T-cell (primary cell): Measurements from ENCODE around the gene MROH8. TPM values are rescaled to one million over a fixed set of nuclear protein-coding genes. Genes with fewer than 3 reads are reported as not detected.
"Not testable (repeated sequence)": the region's sequence is repeated elsewhere in the genome, so short reads cannot be mapped to it uniquely, and the experiment has no call there.

ENCODE experiments used
- ATAC-seq, 4 experiments: fragments of 200-7000 bp in 3 of 4; fragments of 150-1000 bp in 1 of 4; cut with Tn5 transposase; replicated peaks in 1 of 4; 1 replicate in 3 of 4; 2 replicates in 1 of 4; pipeline ENCODE4 v1.10.0; 2021; ENCODE audit warnings: moderate library complexity in 3 of 4, mild to moderate bottlenecking in 2 of 4, moderate number of reproducible peaks in 1 of 4
- CTCF ChIA-PET, 2 donors: fragments of 300-600 bp; sonication (Branson Sonifier 250); formaldehyde crosslinking; loops; one replicate each; lab custom pipeline; 2022; ENCODE audit warnings: antibody characterized with exemption in 2 of 2; lab: Charles Lee
- POLR2A ChIA-PET, 2 donors: fragments of 300-600 bp; sonication (Branson Sonifier 250); formaldehyde crosslinking; loops; one replicate each; lab custom pipeline; 2022; ENCODE audit warnings: antibody characterized with exemption in 2 of 2; lab: Charles Lee
- DNase-seq, 35 experiments: peaks; one replicate each; pipeline versions ENCODE4 v3.0.0 to v3.0.0-alpha.2; 2013 to 2023
- H3K27ac ChIP-seq: one replicate; pipeline ENCODE4 v1.5.1; 2013; ENCODE audit warnings: low read length
- H3K27me3 ChIP-seq, 2 experiments: replicated peaks in 1 of 2; 1 replicate in 1 of 2; 2 replicates in 1 of 2; pipeline versions ENCODE4 v1.6.1 to v1.7.0; 2013; ENCODE audit warnings: low read length in 1 of 2, mixed read lengths in 1 of 2; ENCODE audit not compliant: control insufficient read depth in 2 of 2, insufficient read depth in 2 of 2; ENCODE audit errors: extremely low read depth in 1 of 2
- H3K36me3 ChIP-seq, 2 donors: 1 replicate in 1 of 2; 2 replicates in 1 of 2; pipeline versions ENCODE4 v1.6.1 to v1.7.0; 2013; ENCODE audit warnings: low read length in 1 of 2; ENCODE audit not compliant: control insufficient read depth in 2 of 2, insufficient read depth in 1 of 2; ENCODE audit errors: extremely low read depth in 1 of 2
- H3K4me1 ChIP-seq, 2 experiments: 1 replicate in 1 of 2; 2 replicates in 1 of 2; pipeline versions ENCODE4 v1.6.1 to v1.7.0; 2013; ENCODE audit warnings: low read length in 2 of 2, mixed read lengths in 1 of 2; ENCODE audit not compliant: insufficient read depth in 2 of 2, control insufficient read depth in 1 of 2; ENCODE audit errors: extremely low read depth in 1 of 2
- H3K4me3 ChIP-seq, 2 donors: 1 replicate in 1 of 2; 2 replicates in 1 of 2; pipeline versions ENCODE4 v1.5.1 to v1.7.0; 2013; ENCODE audit warnings: mild to moderate bottlenecking in 2 of 2, low read length in 1 of 2, moderate library complexity in 1 of 2; ENCODE audit not compliant: control insufficient read depth in 1 of 2; ENCODE audit errors: extremely low read depth in 1 of 2
- H3K9me3 ChIP-seq: 2 replicates; pipeline ENCODE4 v1.7.0; 2013
- H3K27ac Mint-ChIP-seq, 2 donors: one replicate each; pipeline ENCODE4 v1.8.0; 2020 to 2021; ENCODE audit warnings: mild to moderate bottlenecking in 2 of 2, mixed read lengths in 2 of 2
- H3K27me3 Mint-ChIP-seq, 2 donors: one replicate each; pipeline ENCODE4 v1.8.0; 2021 to 2022; ENCODE audit warnings: mixed read lengths in 2 of 2
- H3K36me3 Mint-ChIP-seq: one replicate; pipeline ENCODE4 v1.8.0; 2021; ENCODE audit warnings: mixed read lengths
- H3K4me1 Mint-ChIP-seq, 3 donors: one replicate each; pipeline ENCODE4 v1.8.0; 2020 to 2022; ENCODE audit warnings: mixed read lengths in 3 of 3, mild to moderate bottlenecking in 1 of 3
- H3K4me3 Mint-ChIP-seq, 3 donors: one replicate each; pipeline ENCODE4 v1.8.0; 2020 to 2022; ENCODE audit warnings: mild to moderate bottlenecking in 3 of 3, mixed read lengths in 3 of 3, moderate library complexity in 3 of 3
- H3K9me3 Mint-ChIP-seq, 3 donors: one replicate each; pipeline ENCODE4 v1.8.0; 2020 to 2022; ENCODE audit warnings: mixed read lengths in 3 of 3
- WGBS: methylation state at CpG from one replicate; pipeline ENCODE4 v1.1.5; 2013; ENCODE audit warnings: missing lambda C conversion rate; ENCODE audit not compliant: insufficient coverage; 5-methylcytosine and 5-hydroxymethylcytosine counted together
- total RNA-seq, 35 experiments: library from RNA in 6 of 35; stranded (reverse) in 6 of 35; fragments of 120-200 nt in 1 of 35; gene quantifications; one replicate each; pipeline versions ENCODE4 v1.2.1 to v1.2.4 and lab custom pipeline; 2013 to 2026

The MROH8 gene
- total RNA-seq, 5 donors from 2014 or later (not counting 1 experiment from before 2014, with no cell fraction given): 0.70 to 2.5 (median 1.5) TPM

- ChIA-PET CTCF (no interaction called here), POLR2A (no interaction called here)
- no peaks in the 10 kb centered on the region for H3K27me3 Mint-ChIP-seq
- ATAC-seq: no peak
- H3K27ac ChIP-seq: no peak overlapping the region
- no peaks in the 10 kb centered on the region for H3K4me1 Mint-ChIP-seq
- no peaks in the 10 kb centered on the region for H3K27me3 ChIP-seq
- no peak overlapping the region for H3K4me3 ChIP-seq
- H3K4me1 ChIP-seq: no peaks in the 10 kb centered on the region
- H3K27ac Mint-ChIP-seq: no peak overlapping the region
- no peaks in the 10 kb centered on the region for H3K36me3 Mint-ChIP-seq
- no peaks in the 10 kb centered on the region for H3K9me3 Mint-ChIP-seq
- WGBS: no CpG with 5 or more reads among the region's 3 CpGs
- no peak for DNase-seq
- H3K4me3 Mint-ChIP-seq: no peak overlapping the region
- H3K36me3 ChIP-seq: no peaks in the 10 kb centered on the region
- H3K9me3 ChIP-seq: no peaks in the 10 kb centered on the region
Measured at GRCh38 chr20:37142708-37143107, 36.6 kb downstream of the MROH8 start.

- POLR2A ChIA-PET: no interaction called here
- no CpG with 5 or more reads among the region's 4 CpGs for WGBS
- no peaks in the 10 kb centered on the region for H3K36me3 Mint-ChIP-seq
Measured at GRCh38 chr20:37137547-37137946, 41.8 kb downstream of the MROH8 start.

GRCh38 chr20:37133952-37134351, 45.4 kb downstream of the MROH8 start:
- Histone ChIP-seq H3K27ac (no peak overlapping the region), H3K36me3 (no peaks in the 10 kb centered on the region), H3K4me3 (no peak overlapping the region), H3K27me3 (peaks cover 0 to under 1% of the 10 kb centered on the region in 2 experiments), H3K9me3 (no peaks in the 10 kb centered on the region), H3K4me1 (no peaks in the 10 kb centered on the region)
- H3K36me3 Mint-ChIP-seq: no peaks in the 10 kb centered on the region
- no peak overlapping the region for H3K4me3 Mint-ChIP-seq
- WGBS: no CpG with 5 or more reads among the region's 2 CpGs
- no peaks in the 10 kb centered on the region for H3K9me3 Mint-ChIP-seq
- H3K27ac Mint-ChIP-seq: no peak overlapping the region
- no peak for DNase-seq
- ChIA-PET POLR2A (no interaction called here), CTCF (no interaction called here)
- H3K4me1 Mint-ChIP-seq: peaks cover 0 to 4% (median 3%) of the 10 kb centered on the region in 3 donors
- ATAC-seq: no peak
- no peaks in the 10 kb centered on the region for H3K27me3 Mint-ChIP-seq

More at GRCh38 chr20:37137547-37137946, 41.8 kb downstream of the MROH8 start:
- no peak overlapping the region for H3K4me3 ChIP-seq
- Mint-ChIP-seq H3K27ac (no peak overlapping the region), H3K27me3 (no peaks in the 10 kb centered on the region), H3K4me1 (no peaks in the 10 kb centered on the region), H3K4me3 (no peak overlapping the region), H3K9me3 (no peaks in the 10 kb centered on the region)
- H3K9me3 ChIP-seq: no peaks in the 10 kb centered on the region
- no peak for ATAC-seq
- H3K27me3 ChIP-seq: no peaks in the 10 kb centered on the region
- DNase-seq: no peak
- CTCF ChIA-PET: no interaction called here
- no peak overlapping the region for H3K27ac ChIP-seq
- H3K4me1 ChIP-seq: no peaks in the 10 kb centered on the region
- H3K36me3 ChIP-seq: no peaks in the 10 kb centered on the region

- no peak overlapping the region for H3K4me3 ChIP-seq
- H3K4me1 ChIP-seq: no peaks in the 10 kb centered on the region
- Mint-ChIP-seq H3K9me3 (no peaks in the 10 kb centered on the region), H3K27me3 (no peaks in the 10 kb centered on the region), H3K4me3 (no peak overlapping the region), H3K36me3 (no peaks in the 10 kb centered on the region), H3K4me1 (peaks cover 0 to 4% (median 3%) of the 10 kb centered on the region in 3 donors), H3K27ac (no peak overlapping the region)
- ChIA-PET POLR2A (no interaction called here), CTCF (interaction anchor here in 1 of 2 donors (0.7 kb wide), 1 partner anchor 14 kb away, joined by 3 read pairs; no protein-coding TSS in a partner anchor)
- ATAC-seq: no peak
- H3K36me3 ChIP-seq: no peaks in the 10 kb centered on the region
- H3K27me3 ChIP-seq: peaks cover 0 to 2% of the 10 kb centered on the region in 2 experiments
- no peak for DNase-seq
- H3K9me3 ChIP-seq: no peaks in the 10 kb centered on the region
- no peak overlapping the region for H3K27ac ChIP-seq
- no CpG with 5 or more reads among the region's 3 CpGs for WGBS
Measured at GRCh38 chr20:37131486-37131885, 47.9 kb downstream of the MROH8 start.

- no peak overlapping the region for H3K4me3 Mint-ChIP-seq
- 75% methylated on average over 2 of the region's 3 CpGs for whole genome bisulfite sequencing
- H3K9me3 Mint-ChIP-seq: no peaks in the 10 kb centered on the region
- no peaks in the 10 kb centered on the region for H3K36me3 ChIP-seq
- no peaks in the 10 kb centered on the region for H3K4me1 ChIP-seq
- H3K4me3 ChIP-seq: no peak overlapping the region
- no peaks in the 10 kb centered on the region for H3K9me3 ChIP-seq
- H3K27ac ChIP-seq: no peak overlapping the region
- H3K27me3 ChIP-seq: peaks cover 0 to 2% of the 10 kb centered on the region in 2 experiments
- ChIA-PET POLR2A (no interaction called here), CTCF (no interaction called here)
- DNase-seq (no peak), ATAC-seq (no peak)
- no peaks in the 10 kb centered on the region for H3K27me3 Mint-ChIP-seq
- no peak overlapping the region for H3K27ac Mint-ChIP-seq
- peaks cover 0 to 4% (median 3%) of the 10 kb centered on the region in 3 donors for H3K4me1 Mint-ChIP-seq
- H3K36me3 Mint-ChIP-seq: no peaks in the 10 kb centered on the region
Measured at GRCh38 chr20:37128803-37129202, 50.5 kb downstream of the MROH8 start.

- H3K27me3 Mint-ChIP-seq, ATAC-seq, H3K4me3 ChIP-seq, DNase-seq, H3K27ac Mint-ChIP-seq, CTCF ChIA-PET, H3K9me3 Mint-ChIP-seq, H3K4me1 Mint-ChIP-seq, H3K36me3 ChIP-seq, H3K36me3 Mint-ChIP-seq, H3K27me3 ChIP-seq, H3K4me1 ChIP-seq, H3K9me3 ChIP-seq, POLR2A ChIA-PET, H3K4me3 Mint-ChIP-seq, H3K27ac ChIP-seq: not testable (repeated sequence)
- WGBS: no CpG with 5 or more reads among the region's 30 CpGs
Measured at GRCh38 chr20:37126290-37126689, 53.1 kb downstream of the MROH8 start.

GRCh38 chr20:37123441-37123840, 55.9 kb downstream of the MROH8 start:
- Histone ChIP-seq H3K4me3 (no peak overlapping the region), H3K4me1 (no peaks in the 10 kb centered on the region), H3K27me3 (peaks cover 0 to 2% of the 10 kb centered on the region in 2 experiments), H3K9me3 (no peaks in the 10 kb centered on the region), H3K36me3 (no peaks in the 10 kb centered on the region), H3K27ac (no peak overlapping the region)
- Mint-ChIP-seq H3K9me3 (no peaks in the 10 kb centered on the region), H3K27me3 (no peaks in the 10 kb centered on the region), H3K27ac (no peak overlapping the region), H3K4me3 (no peak overlapping the region), H3K4me1 (no peaks in the 10 kb centered on the region), H3K36me3 (no peaks in the 10 kb centered on the region)
- WGBS: 78% methylated on average over 1 of the region's 6 CpGs
- peak in 2 of 35 experiments; percentile 0 to 18 for DNase-seq
- ChIA-PET POLR2A (no interaction called here), CTCF (no interaction called here)
- no peak for ATAC-seq
